ENCODE results near the gene PIGR.

DNA sequence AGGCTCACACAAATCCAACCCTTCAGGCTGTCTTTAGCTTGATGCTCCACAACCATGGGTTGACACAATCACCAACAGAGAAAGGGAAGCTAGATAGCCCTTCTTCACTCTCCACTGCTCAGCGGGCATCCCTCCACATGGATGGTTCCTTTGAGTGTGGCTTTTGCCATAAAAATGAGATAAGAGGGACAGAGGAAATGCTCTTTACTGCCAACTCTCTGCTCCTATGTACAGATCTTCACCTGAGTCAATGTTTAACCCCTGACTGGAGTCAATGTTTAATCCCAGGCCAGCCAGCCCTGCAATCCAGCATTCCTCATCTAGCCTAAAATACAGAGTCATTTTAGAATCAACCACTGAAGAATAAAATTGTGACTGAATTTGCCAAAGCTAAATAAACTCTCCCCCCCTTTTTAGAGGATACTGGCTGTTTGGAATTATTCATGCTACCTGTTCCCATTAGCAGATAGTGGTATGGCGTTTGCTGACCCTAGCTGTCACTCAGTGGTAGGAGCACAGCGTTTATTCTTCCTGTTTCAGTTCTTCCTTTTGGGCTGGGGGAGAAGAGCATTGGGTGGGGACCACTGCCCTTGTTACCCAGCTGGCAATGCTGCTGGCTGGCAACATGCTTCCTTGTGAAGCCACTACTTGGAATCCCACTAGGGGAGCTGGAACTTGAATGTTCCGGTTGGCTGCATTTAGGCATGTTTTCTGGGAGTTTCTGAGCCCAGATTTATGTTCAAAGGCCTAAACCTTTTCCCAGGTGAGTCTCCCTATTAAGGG lies 5.2 kb upstream of the PIGR start:
- TF ChIP-seq, protein P1, sequence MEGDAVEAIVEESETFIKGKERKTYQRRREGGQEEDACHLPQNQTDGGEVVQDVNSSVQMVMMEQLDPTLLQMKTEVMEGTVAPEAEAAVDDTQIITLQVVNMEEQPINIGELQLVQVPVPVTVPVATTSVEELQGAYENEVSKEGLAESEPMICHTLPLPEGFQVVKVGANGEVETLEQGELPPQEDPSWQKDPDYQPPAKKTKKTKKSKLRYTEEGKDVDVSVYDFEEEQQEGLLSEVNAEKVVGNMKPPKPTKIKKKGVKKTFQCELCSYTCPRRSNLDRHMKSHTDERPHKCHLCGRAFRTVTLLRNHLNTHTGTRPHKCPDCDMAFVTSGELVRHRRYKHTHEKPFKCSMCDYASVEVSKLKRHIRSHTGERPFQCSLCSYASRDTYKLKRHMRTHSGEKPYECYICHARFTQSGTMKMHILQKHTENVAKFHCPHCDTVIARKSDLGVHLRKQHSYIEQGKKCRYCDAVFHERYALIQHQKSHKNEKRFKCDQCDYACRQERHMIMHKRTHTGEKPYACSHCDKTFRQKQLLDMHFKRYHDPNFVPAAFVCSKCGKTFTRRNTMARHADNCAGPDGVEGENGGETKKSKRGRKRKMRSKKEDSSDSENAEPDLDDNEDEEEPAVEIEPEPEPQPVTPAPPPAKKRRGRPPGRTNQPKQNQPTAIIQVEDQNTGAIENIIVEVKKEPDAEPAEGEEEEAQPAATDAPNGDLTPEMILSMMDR (IDR thresholded peaks at IDR 0.05) = no peak
- no peak for TF ChIP-seq POLR2A (IDR thresholded peaks at IDR 0.05)

Data from testis (tissue), 2 donors.